MCF 10A (cell line): ENCODE results near the gene FAM171A1. TPM values are rescaled to one million over a fixed set of nuclear protein-coding genes. Genes with fewer than 3 reads are reported as not detected.

Experiments used
- BruUV-seq: library from RNA; stranded (reverse); fragments of 400-500 nt; replicated peaks from 2 replicates; lab custom pipeline; 2021; lab: Mats Ljungman, UMichigan
- CTCF ChIA-PET: fragments of 300-600 bp; sonication (Branson Sonifier 250); formaldehyde crosslinking; extraction: SDS; loops from one replicate; lab custom pipeline; 2021; ENCODE audit warnings: antibody characterized with exemption, inconsistent platforms; lab: Yijun Ruan, JAX
- POLR2A ChIA-PET: fragments of 300-600, 350-650 bp; sonication (Branson Sonifier 250); formaldehyde crosslinking; extraction: SDS; loops from one replicate; lab custom pipeline; 2020; ENCODE audit warnings: antibody characterized with exemption, inconsistent platforms; lab: Yijun Ruan, JAX
- DNase-seq: peaks from one replicate; pipeline ENCODE4 v3.0.0-alpha.2; 2018; ENCODE audit not compliant: unreplicated experiment
- H3K27ac Mint-ChIP-seq: one replicate; pipeline ENCODE4 v1.8.0; 2022; ENCODE audit warnings: mild to moderate bottlenecking, low read depth, mixed read lengths; ENCODE audit not compliant: unreplicated experiment
- H3K27me3 Mint-ChIP-seq: one replicate; pipeline ENCODE4 v1.8.0; 2022; ENCODE audit warnings: mixed read lengths; ENCODE audit not compliant: insufficient read depth, unreplicated experiment
- H3K36me3 Mint-ChIP-seq: one replicate; pipeline ENCODE4 v1.8.0; 2022; ENCODE audit warnings: mild to moderate bottlenecking, moderate library complexity, mixed read lengths; ENCODE audit not compliant: insufficient read depth, unreplicated experiment
- H3K4me1 Mint-ChIP-seq: one replicate; pipeline ENCODE4 v1.8.0; 2022; ENCODE audit warnings: mixed read lengths; ENCODE audit not compliant: insufficient read depth, unreplicated experiment
- H3K4me3 Mint-ChIP-seq: one replicate; pipeline ENCODE4 v1.8.0; 2022; ENCODE audit warnings: mild to moderate bottlenecking, moderate library complexity, mixed read lengths; ENCODE audit not compliant: unreplicated experiment
- H3K9me3 Mint-ChIP-seq: one replicate; pipeline ENCODE4 v1.8.0; 2022; ENCODE audit warnings: mixed read lengths; ENCODE audit not compliant: unreplicated experiment
- intact Hi-C: fragments of 100-400 bp; cut with micrococcal nuclease; formaldehyde crosslinking; loops from 2 replicates; pipeline ENCODE4 v1.14.1; 2022
- total RNA-seq: library from RNA; stranded (reverse); gene quantifications from 2 replicates; pipeline ENCODE4 v1.2.3, GENCODE V29; 2022
- TF ChIP-seq, protein P1 (sequence below): fragments of 200-600 bp; IDR thresholded peaks from one replicate; pipeline ENCODE4 v1.8.0; 2022; ENCODE audit warnings: antibody characterized with exemption, mild to moderate bottlenecking; ENCODE audit not compliant: unreplicated experiment

Gene FAM171A1
- total RNA-seq, 1 experiment from 2014 or later, result 9.3 TPM

GRCh38 chr10:15255961-15256360, 115.1 kb downstream of the FAM171A1 start:
- POLR2A ChIA-PET, result no interaction called here
- TF ChIP-seq, protein P1, sequence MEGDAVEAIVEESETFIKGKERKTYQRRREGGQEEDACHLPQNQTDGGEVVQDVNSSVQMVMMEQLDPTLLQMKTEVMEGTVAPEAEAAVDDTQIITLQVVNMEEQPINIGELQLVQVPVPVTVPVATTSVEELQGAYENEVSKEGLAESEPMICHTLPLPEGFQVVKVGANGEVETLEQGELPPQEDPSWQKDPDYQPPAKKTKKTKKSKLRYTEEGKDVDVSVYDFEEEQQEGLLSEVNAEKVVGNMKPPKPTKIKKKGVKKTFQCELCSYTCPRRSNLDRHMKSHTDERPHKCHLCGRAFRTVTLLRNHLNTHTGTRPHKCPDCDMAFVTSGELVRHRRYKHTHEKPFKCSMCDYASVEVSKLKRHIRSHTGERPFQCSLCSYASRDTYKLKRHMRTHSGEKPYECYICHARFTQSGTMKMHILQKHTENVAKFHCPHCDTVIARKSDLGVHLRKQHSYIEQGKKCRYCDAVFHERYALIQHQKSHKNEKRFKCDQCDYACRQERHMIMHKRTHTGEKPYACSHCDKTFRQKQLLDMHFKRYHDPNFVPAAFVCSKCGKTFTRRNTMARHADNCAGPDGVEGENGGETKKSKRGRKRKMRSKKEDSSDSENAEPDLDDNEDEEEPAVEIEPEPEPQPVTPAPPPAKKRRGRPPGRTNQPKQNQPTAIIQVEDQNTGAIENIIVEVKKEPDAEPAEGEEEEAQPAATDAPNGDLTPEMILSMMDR, result no peak
- no TSS peak for BruUV-seq
- CTCF ChIA-PET, result no interaction called here
- H3K27ac Mint-ChIP-seq, result no peak overlapping the region
- DNase-seq, result no peak
- no peaks in the 10 kb centered on the region for H3K4me1 Mint-ChIP-seq
- H3K27me3 Mint-ChIP-seq, result no peaks in the 10 kb centered on the region
- no peak overlapping the region for H3K4me3 Mint-ChIP-seq
- intact Hi-C loops, result no loop called here
- no peaks in the 10 kb centered on the region for H3K36me3 Mint-ChIP-seq
- no peaks in the 10 kb centered on the region for H3K9me3 Mint-ChIP-seq

GRCh38 chr10:15254808-15255648, 116.1 kb downstream of the FAM171A1 start:
- POLR2A ChIA-PET, result no interaction called here
- CTCF ChIA-PET, result interaction anchor here (0.8 kb wide), 1 partner anchor 26 kb away, joined by 4 read pairs; no protein-coding TSS in a partner anchor
- no peaks in the 10 kb centered on the region for H3K27me3 Mint-ChIP-seq
- no peaks in the 10 kb centered on the region for H3K9me3 Mint-ChIP-seq
- DNase-seq, result no peak
- TF ChIP-seq, protein P1, result no peak
- no peaks in the 10 kb centered on the region for H3K36me3 Mint-ChIP-seq
- no peaks in the 10 kb centered on the region for H3K4me1 Mint-ChIP-seq
- no TSS peak for BruUV-seq
- intact Hi-C loops, result no loop called here
- H3K27ac Mint-ChIP-seq, result no peak overlapping the region
- no peak overlapping the region for H3K4me3 Mint-ChIP-seq

- Mint-ChIP-seq H3K27me3 (no peaks in the 10 kb centered on the region), H3K27ac (no peak overlapping the region), H3K9me3 (no peaks in the 10 kb centered on the region), H3K4me1 (no peaks in the 10 kb centered on the region), H3K36me3 (no peaks in the 10 kb centered on the region), H3K4me3 (no peak overlapping the region)
- POLR2A ChIA-PET, result no interaction called here
- TF ChIP-seq, protein P1, result no peak
- BruUV-seq, result no TSS peak
- CTCF ChIA-PET, result interaction anchor here (0.8 kb wide), 2 partner anchors 16 to 25 kb away, joined by 3 to 4 read pairs; no protein-coding TSS in a partner anchor
- no peak for DNase-seq
- intact Hi-C loops, result no loop called here
Measured at GRCh38 chr10:15253951-15254807, 116.9 kb downstream of the FAM171A1 start.

DNA sequence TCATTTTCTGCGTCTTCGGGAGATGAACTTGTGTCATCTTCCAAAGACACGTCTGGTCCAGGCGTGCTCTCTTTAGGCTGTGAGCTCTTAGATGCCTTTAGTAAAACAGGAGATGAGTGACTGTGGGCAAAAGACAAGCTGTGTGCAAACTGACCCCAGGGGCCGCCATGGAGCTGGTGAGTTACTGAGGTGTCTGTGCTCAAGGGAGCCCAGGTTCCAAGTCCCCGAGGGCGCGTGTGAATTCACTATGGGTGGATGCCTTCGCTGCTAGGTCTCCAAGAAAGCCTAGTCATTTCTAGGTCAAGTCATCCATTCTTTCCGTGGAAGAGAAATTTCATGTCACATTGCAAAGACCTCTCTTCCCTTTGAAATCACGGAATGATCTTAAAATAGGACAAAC, 118.7 kb downstream of the FAM171A1 start:
- ChIA-PET POLR2A (no interaction called here), CTCF (no interaction called here)
- Mint-ChIP-seq H3K9me3 (no peaks in the 10 kb centered on the region), H3K36me3 (no peaks in the 10 kb centered on the region), H3K27ac (no peak overlapping the region), H3K4me3 (no peak overlapping the region), H3K27me3 (no peaks in the 10 kb centered on the region), H3K4me1 (no peaks in the 10 kb centered on the region)
- DNase-seq, result no peak
- intact Hi-C loops, result no loop called here
- TF ChIP-seq, protein P1, result no peak
- BruUV-seq, result no TSS peak
